T-helper 17 cell (primary cell): ENCODE data around the gene TTC16. TPM values are rescaled to one million over a fixed set of nuclear protein-coding genes. Genes with fewer than 3 reads are reported as not detected.

ENCODE experiments used
- ATAC-seq: fragments of 150-1000 bp; cut with Tn5 transposase; 2 replicates; pipeline ENCODE4 v1.10.0; 2021; ENCODE audit warnings: mild to moderate bottlenecking, moderate library complexity
- DNase-seq, 3 donors: peaks; one replicate each; pipeline versions ENCODE4 v3.0.0 to v3.0.0-alpha.2; 2020 to 2021
- H3K9me3 ChIP-seq: one replicate; pipeline ENCODE4 v1.7.0; 2013; ENCODE audit warnings: low read length, mild to moderate bottlenecking; ENCODE audit not compliant: control insufficient read depth, poor library complexity, severe bottlenecking
- H3K27ac Mint-ChIP-seq: one replicate; pipeline ENCODE4 v1.8.0; 2022; ENCODE audit warnings: mild to moderate bottlenecking, moderate library complexity, mixed read lengths
- H3K27me3 Mint-ChIP-seq: one replicate; pipeline ENCODE4 v1.8.0; 2022; ENCODE audit warnings: mixed read lengths
- H3K36me3 Mint-ChIP-seq: one replicate; pipeline ENCODE4 v1.8.0; 2022; ENCODE audit warnings: low read depth, mixed read lengths
- H3K4me1 Mint-ChIP-seq: one replicate; pipeline ENCODE4 v1.8.0; 2022; ENCODE audit warnings: mild to moderate bottlenecking, mixed read lengths
- H3K4me3 Mint-ChIP-seq: one replicate; pipeline ENCODE4 v1.8.0; 2022; ENCODE audit warnings: mild to moderate bottlenecking, moderate library complexity, mixed read lengths
- total RNA-seq, 4 donors: library from RNA in 2 of 4; stranded (reverse) in 2 of 4; gene quantifications; one replicate each; pipeline ENCODE4 v1.2.3 and lab custom pipeline; 2022 to 2026

Gene TTC16
- total RNA-seq, 2 donors from 2014 or later = 3.7 to 4.3 TPM

- no peaks in the 10 kb centered on the region for H3K9me3 ChIP-seq
- H3K4me3 Mint-ChIP-seq = no peak overlapping the region
- no peak for DNase-seq
- no peak for ATAC-seq
- no peaks in the 10 kb centered on the region for H3K27me3 Mint-ChIP-seq
- H3K27ac Mint-ChIP-seq = peak overlapping the region; percentile 9
- H3K4me1 Mint-ChIP-seq = peaks cover 2% of the 10 kb centered on the region
- no peaks in the 10 kb centered on the region for H3K36me3 Mint-ChIP-seq
Measured at GRCh38 chr9:127686461-127687393, 29.2 kb upstream of the TTC16 start.

- DNase-seq (no peak), ATAC-seq (no peak)
- H3K36me3 Mint-ChIP-seq = peaks cover 5% of the 10 kb centered on the region
- H3K27me3 Mint-ChIP-seq = no peaks in the 10 kb centered on the region
- H3K4me1 Mint-ChIP-seq = peaks cover 2% of the 10 kb centered on the region
- H3K27ac Mint-ChIP-seq = no peak overlapping the region
- H3K9me3 ChIP-seq = no peaks in the 10 kb centered on the region
- no peak overlapping the region for H3K4me3 Mint-ChIP-seq
Measured at GRCh38 chr9:127689329-127690000, 26.4 kb upstream of the TTC16 start.

- H3K27ac Mint-ChIP-seq = no peak overlapping the region
- H3K4me1 Mint-ChIP-seq = peaks cover 2% of the 10 kb centered on the region
- H3K9me3 ChIP-seq = no peaks in the 10 kb centered on the region
- peaks cover 8% of the 10 kb centered on the region for H3K36me3 Mint-ChIP-seq
- no peaks in the 10 kb centered on the region for H3K27me3 Mint-ChIP-seq
- no peak for DNase-seq
- ATAC-seq = no peak
- no peak overlapping the region for H3K4me3 Mint-ChIP-seq
Measured at GRCh38 chr9:127690735-127691134, 25.1 kb upstream of the TTC16 start.

- H3K27ac Mint-ChIP-seq = no peak overlapping the region
- no peaks in the 10 kb centered on the region for H3K9me3 ChIP-seq
Measured at GRCh38 chr9:127692071-127692470, 23.8 kb upstream of the TTC16 start.

GRCh38 chr9:127693143-127693542, 22.7 kb upstream of the TTC16 start:
- no peak for ATAC-seq
- H3K4me1 Mint-ChIP-seq = peaks cover 2% of the 10 kb centered on the region

More at GRCh38 chr9:127692071-127692470, 23.8 kb upstream of the TTC16 start:
- Mint-ChIP-seq H3K4me1 (peaks cover 2% of the 10 kb centered on the region), H3K36me3 (peaks cover 8% of the 10 kb centered on the region), H3K27me3 (no peaks in the 10 kb centered on the region), H3K4me3 (no peak overlapping the region)
- ATAC-seq (no peak), DNase-seq (no peak)

GRCh38 chr9:127693697-127694096, 22.2 kb upstream of the TTC16 start:
- no peaks in the 10 kb centered on the region for H3K27me3 Mint-ChIP-seq
- peak overlapping the region; percentile 24 for H3K27ac Mint-ChIP-seq
- ATAC-seq (no peak), DNase-seq (no peak)
- H3K4me3 Mint-ChIP-seq = no peak overlapping the region
- H3K36me3 Mint-ChIP-seq = peaks cover 8% of the 10 kb centered on the region
- H3K9me3 ChIP-seq = no peaks in the 10 kb centered on the region
- peaks cover 2% of the 10 kb centered on the region for H3K4me1 Mint-ChIP-seq

More at GRCh38 chr9:127693143-127693542, 22.7 kb upstream of the TTC16 start:
- no peaks in the 10 kb centered on the region for H3K27me3 Mint-ChIP-seq
- H3K9me3 ChIP-seq = no peaks in the 10 kb centered on the region
- peaks cover 8% of the 10 kb centered on the region for H3K36me3 Mint-ChIP-seq
- DNase-seq = no peak
- H3K4me3 Mint-ChIP-seq = no peak overlapping the region
- peak overlapping the region; percentile 24 for H3K27ac Mint-ChIP-seq

- peaks cover 8% of the 10 kb centered on the region for H3K4me1 Mint-ChIP-seq
- H3K36me3 Mint-ChIP-seq = peaks cover 8% of the 10 kb centered on the region
- DNase-seq (no peak), ATAC-seq (no peak)
- no peaks in the 10 kb centered on the region for H3K27me3 Mint-ChIP-seq
- peak overlapping the region; percentile 14 for H3K27ac Mint-ChIP-seq
- no peak overlapping the region for H3K4me3 Mint-ChIP-seq
- H3K9me3 ChIP-seq = no peaks in the 10 kb centered on the region
Measured at GRCh38 chr9:127694890-127695720, 20.8 kb upstream of the TTC16 start.

- peaks cover 6% of the 10 kb centered on the region for H3K36me3 Mint-ChIP-seq
- DNase-seq (no peak), ATAC-seq (no peak)
- H3K27ac Mint-ChIP-seq = no peak overlapping the region
- peaks cover 11% of the 10 kb centered on the region for H3K4me1 Mint-ChIP-seq
- no peaks in the 10 kb centered on the region for H3K9me3 ChIP-seq
- H3K4me3 Mint-ChIP-seq = no peak overlapping the region
- no peaks in the 10 kb centered on the region for H3K27me3 Mint-ChIP-seq
Measured at GRCh38 chr9:127697575-127697974, 18.3 kb upstream of the TTC16 start.

GRCh38 chr9:127698386-127698785, 17.5 kb upstream of the TTC16 start:
- no peak overlapping the region for H3K27ac Mint-ChIP-seq
- DNase-seq = no peak

GRCh38 chr9:127698985-127699670, 16.8 kb upstream of the TTC16 start:
- no peaks in the 10 kb centered on the region for H3K27me3 Mint-ChIP-seq

More at GRCh38 chr9:127698386-127698785, 17.5 kb upstream of the TTC16 start:
- peak overlapping the region; percentile 43 for H3K4me3 Mint-ChIP-seq
- no peak for ATAC-seq
- peaks cover 11% of the 10 kb centered on the region for H3K4me1 Mint-ChIP-seq
- no peaks in the 10 kb centered on the region for H3K9me3 ChIP-seq
- peaks cover 6% of the 10 kb centered on the region for H3K36me3 Mint-ChIP-seq
- H3K27me3 Mint-ChIP-seq = no peaks in the 10 kb centered on the region

GRCh38 chr9:127700140-127700539, 15.7 kb upstream of the TTC16 start:
- no peak for ATAC-seq
- Mint-ChIP-seq H3K27me3 (no peaks in the 10 kb centered on the region), H3K27ac (peak overlapping the region; percentile 89), H3K36me3 (no peaks in the 10 kb centered on the region), H3K4me1 (peaks cover 9% of the 10 kb centered on the region), H3K4me3 (no peak overlapping the region)
- no peak for DNase-seq
- no peaks in the 10 kb centered on the region for H3K9me3 ChIP-seq

More at GRCh38 chr9:127698985-127699670, 16.8 kb upstream of the TTC16 start:
- DNase-seq (peak; percentile 65 to 71 (median 70)), ATAC-seq (peak; percentile 98)
- H3K9me3 ChIP-seq = no peaks in the 10 kb centered on the region
- peak overlapping the region; percentile 80 for H3K4me3 Mint-ChIP-seq
- peaks cover 3% of the 10 kb centered on the region for H3K36me3 Mint-ChIP-seq
- peaks cover 11% of the 10 kb centered on the region for H3K4me1 Mint-ChIP-seq
- peak overlapping the region; percentile 89 for H3K27ac Mint-ChIP-seq

GRCh38 chr9:127700594-127701255, 15.2 kb upstream of the TTC16 start:
- no peaks in the 10 kb centered on the region for H3K9me3 ChIP-seq
- H3K36me3 Mint-ChIP-seq = no peaks in the 10 kb centered on the region
- peak overlapping the region; percentile 55 for H3K4me3 Mint-ChIP-seq
- no peak for ATAC-seq
- no peaks in the 10 kb centered on the region for H3K27me3 Mint-ChIP-seq
- DNase-seq = no peak
- H3K27ac Mint-ChIP-seq = peak overlapping the region; percentile 89
- peaks cover 9% of the 10 kb centered on the region for H3K4me1 Mint-ChIP-seq
